ENCODE measurements around the gene ARMC12. TPM values are rescaled to one million over a fixed set of nuclear protein-coding genes. Genes with fewer than 3 reads are reported as not detected.

ARMC12 gene
- total and polyA plus RNA-seq, 2 of the 13 experiments (the other 11 are each of a cell fraction or from before 2014, with no cell fraction given): 1.3 TPM; not detected in 1

DNA sequence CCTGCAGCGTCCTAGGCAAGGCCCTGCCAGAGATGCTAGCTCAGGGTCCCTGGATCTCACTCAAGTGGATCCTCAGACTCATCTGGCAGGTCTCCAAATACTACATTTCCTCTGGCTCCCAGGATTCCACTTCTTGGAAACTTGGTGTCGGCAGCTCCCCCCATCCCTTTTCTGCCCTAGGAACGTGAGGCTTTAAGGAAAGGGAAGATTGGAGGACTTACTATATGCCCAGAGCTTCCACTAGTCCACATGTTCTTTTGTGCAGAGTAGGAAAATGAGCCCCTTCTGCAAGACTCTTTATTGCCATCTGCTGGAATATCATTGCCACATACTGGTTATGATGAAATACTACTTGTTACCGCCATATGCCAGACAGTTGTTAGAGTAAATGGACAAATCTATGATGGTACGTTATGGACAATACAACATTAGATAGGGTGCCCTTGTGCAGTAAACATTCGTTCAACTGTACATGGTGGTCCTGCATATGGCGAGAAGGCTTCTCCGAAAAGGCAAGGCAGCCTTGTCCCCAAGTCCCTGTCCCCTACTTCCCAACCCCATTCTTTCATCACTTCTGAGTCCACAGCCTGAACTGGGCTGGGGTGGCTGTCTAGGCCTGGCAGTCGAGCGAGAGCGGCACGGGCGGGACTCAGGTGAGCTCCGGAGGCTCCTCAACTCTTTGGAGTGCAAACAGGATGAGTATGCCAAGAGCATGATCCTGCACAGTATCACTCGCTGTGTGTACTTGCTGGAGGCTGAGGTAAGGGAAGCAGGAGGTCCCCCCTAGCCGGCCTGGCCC is 780 bp downstream of the ARMC12 start (continued):
- TF ChIP-seq, protein P1, sequence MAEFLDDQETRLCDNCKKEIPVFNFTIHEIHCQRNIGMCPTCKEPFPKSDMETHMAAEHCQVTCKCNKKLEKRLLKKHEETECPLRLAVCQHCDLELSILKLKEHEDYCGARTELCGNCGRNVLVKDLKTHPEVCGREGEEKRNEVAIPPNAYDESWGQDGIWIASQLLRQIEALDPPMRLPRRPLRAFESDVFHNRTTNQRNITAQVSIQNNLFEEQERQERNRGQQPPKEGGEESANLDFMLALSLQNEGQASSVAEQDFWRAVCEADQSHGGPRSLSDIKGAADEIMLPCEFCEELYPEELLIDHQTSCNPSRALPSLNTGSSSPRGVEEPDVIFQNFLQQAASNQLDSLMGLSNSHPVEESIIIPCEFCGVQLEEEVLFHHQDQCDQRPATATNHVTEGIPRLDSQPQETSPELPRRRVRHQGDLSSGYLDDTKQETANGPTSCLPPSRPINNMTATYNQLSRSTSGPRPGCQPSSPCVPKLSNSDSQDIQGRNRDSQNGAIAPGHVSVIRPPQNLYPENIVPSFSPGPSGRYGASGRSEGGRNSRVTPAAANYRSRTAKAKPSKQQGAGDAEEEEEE (CRISPR knock-in tag; IDR thresholded peaks at IDR 0.05; ENCODE audit: borderline replicate concordance): no peak
- TF ChIP-seq, protein P2, sequence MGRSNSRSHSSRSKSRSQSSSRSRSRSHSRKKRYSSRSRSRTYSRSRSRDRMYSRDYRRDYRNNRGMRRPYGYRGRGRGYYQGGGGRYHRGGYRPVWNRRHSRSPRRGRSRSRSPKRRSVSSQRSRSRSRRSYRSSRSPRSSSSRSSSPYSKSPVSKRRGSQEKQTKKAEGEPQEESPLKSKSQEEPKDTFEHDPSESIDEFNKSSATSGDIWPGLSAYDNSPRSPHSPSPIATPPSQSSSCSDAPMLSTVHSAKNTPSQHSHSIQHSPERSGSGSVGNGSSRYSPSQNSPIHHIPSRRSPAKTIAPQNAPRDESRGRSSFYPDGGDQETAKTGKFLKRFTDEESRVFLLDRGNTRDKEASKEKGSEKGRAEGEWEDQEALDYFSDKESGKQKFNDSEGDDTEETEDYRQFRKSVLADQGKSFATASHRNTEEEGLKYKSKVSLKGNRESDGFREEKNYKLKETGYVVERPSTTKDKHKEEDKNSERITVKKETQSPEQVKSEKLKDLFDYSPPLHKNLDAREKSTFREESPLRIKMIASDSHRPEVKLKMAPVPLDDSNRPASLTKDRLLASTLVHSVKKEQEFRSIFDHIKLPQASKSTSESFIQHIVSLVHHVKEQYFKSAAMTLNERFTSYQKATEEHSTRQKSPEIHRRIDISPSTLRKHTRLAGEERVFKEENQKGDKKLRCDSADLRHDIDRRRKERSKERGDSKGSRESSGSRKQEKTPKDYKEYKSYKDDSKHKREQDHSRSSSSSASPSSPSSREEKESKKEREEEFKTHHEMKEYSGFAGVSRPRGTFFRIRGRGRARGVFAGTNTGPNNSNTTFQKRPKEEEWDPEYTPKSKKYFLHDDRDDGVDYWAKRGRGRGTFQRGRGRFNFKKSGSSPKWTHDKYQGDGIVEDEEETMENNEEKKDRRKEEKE (IDR thresholded peaks at IDR 0.05): no peak
- TF ChIP-seq NCOA2 (CRISPR knock-in tag; IDR thresholded peaks at IDR 0.05): peak; percentile 36; the same call in 1 of the 2 replicates
- 0 out of 2 replicates have a peak, but pooled peaks have one; percentile 31 for TF ChIP-seq MIXL1 (CRISPR knock-in tag; IDR thresholded peaks at IDR 0.05)
- TF ChIP-seq KLF12 (CRISPR knock-in tag; IDR thresholded peaks at IDR 0.05; ENCODE audit: borderline replicate concordance): no peak
- TF ChIP-seq, protein P3, sequence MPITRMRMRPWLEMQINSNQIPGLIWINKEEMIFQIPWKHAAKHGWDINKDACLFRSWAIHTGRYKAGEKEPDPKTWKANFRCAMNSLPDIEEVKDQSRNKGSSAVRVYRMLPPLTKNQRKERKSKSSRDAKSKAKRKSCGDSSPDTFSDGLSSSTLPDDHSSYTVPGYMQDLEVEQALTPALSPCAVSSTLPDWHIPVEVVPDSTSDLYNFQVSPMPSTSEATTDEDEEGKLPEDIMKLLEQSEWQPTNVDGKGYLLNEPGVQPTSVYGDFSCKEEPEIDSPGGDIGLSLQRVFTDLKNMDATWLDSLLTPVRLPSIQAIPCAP (CRISPR knock-in tag; IDR thresholded peaks at IDR 0.05; ENCODE audit: low read depth): no peak
- TF ChIP-seq, protein P4, sequence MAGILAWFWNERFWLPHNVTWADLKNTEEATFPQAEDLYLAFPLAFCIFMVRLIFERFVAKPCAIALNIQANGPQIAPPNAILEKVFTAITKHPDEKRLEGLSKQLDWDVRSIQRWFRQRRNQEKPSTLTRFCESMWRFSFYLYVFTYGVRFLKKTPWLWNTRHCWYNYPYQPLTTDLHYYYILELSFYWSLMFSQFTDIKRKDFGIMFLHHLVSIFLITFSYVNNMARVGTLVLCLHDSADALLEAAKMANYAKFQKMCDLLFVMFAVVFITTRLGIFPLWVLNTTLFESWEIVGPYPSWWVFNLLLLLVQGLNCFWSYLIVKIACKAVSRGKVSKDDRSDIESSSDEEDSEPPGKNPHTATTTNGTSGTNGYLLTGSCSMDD (CRISPR knock-in tag; IDR thresholded peaks at IDR 0.05): no peak
- no peak for TF ChIP-seq PTBP1 (IDR thresholded peaks at IDR 0.05; ENCODE audit: low read depth, low read length, poor library complexity, severe bottlenecking)
- no peak for TF ChIP-seq ZFAT (CRISPR knock-in tag; conservative IDR thresholded peaks at IDR 0.05)
- no peak for TF ChIP-seq NCOR1 (IDR thresholded peaks at IDR 0.05; ENCODE audit: borderline replicate concordance, low read length)
- TF ChIP-seq ZNF768 (CRISPR knock-in tag; IDR thresholded peaks at IDR 0.05): peak; percentile 33; the same call in 1 of the 2 replicates
- TF ChIP-seq, protein P5, sequence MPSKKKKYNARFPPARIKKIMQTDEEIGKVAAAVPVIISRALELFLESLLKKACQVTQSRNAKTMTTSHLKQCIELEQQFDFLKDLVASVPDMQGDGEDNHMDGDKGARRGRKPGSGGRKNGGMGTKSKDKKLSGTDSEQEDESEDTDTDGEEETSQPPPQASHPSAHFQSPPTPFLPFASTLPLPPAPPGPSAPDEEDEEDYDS (CRISPR knock-in tag; IDR thresholded peaks at IDR 0.05): peak; percentile 32; the same call in 1 of the 2 replicates
- TF ChIP-seq PRPF4 (IDR thresholded peaks at IDR 0.05; ENCODE audit: low read depth, low read length, poor library complexity, severe bottlenecking): no peak
- peak; percentile 26; the same call in 1 of the 2 replicates for TF ChIP-seq ZNF501 (CRISPR knock-in tag; IDR thresholded peaks at IDR 0.05)
- TF ChIP-seq, protein P6, sequence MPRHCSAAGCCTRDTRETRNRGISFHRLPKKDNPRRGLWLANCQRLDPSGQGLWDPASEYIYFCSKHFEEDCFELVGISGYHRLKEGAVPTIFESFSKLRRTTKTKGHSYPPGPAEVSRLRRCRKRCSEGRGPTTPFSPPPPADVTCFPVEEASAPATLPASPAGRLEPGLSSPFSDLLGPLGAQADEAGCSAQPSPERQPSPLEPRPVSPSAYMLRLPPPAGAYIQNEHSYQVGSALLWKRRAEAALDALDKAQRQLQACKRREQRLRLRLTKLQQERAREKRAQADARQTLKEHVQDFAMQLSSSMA (CRISPR knock-in tag; IDR thresholded peaks at IDR 0.05): 0 out of 2 replicates have a peak, but pooled peaks have one; percentile 34
- TF ChIP-seq NR1H2 (CRISPR knock-in tag; IDR thresholded peaks at IDR 0.05; ENCODE audit: borderline replicate concordance, low read depth): no peak
- 0 out of 2 replicates have a peak, but pooled peaks have one; percentile 62 for TF ChIP-seq CCDC6 (CRISPR knock-in tag; IDR thresholded peaks at IDR 0.05)
- no peak for TF ChIP-seq ATM (IDR thresholded peaks at IDR 0.05; ENCODE audit: borderline replicate concordance)
- TF ChIP-seq, protein P7, sequence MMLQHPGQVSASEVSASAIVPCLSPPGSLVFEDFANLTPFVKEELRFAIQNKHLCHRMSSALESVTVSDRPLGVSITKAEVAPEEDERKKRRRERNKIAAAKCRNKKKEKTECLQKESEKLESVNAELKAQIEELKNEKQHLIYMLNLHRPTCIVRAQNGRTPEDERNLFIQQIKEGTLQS (CRISPR knock-in tag; IDR thresholded peaks at IDR 0.05): peak; percentile 73; the same call in 1 of the 2 replicates
- no peak for TF ChIP-seq SP1 (IDR thresholded peaks at IDR 0.05)
- no peak for TF ChIP-seq SP1 (CRISPR knock-in tag; IDR thresholded peaks at IDR 0.05)
- TF ChIP-seq NKX3-1 (CRISPR knock-in tag; IDR thresholded peaks at IDR 0.05): no peak

All from HepG2 (cell line).